ENCODE data around the gene FRMD4A.

Gene FRMD4A

GRCh38 chr10:13658264-13658663 is 672.5 kb downstream of the FRMD4A start:
- Histone ChIP-seq H2AFZ (ENCODE audit: low read depth, low read length, severe bottlenecking) (no peak overlapping the region), H3K4me2 (ENCODE audit: low read depth, low read length, poor library complexity, severe bottlenecking) (no peak overlapping the region), H3K4me3 (ENCODE audit: insufficient read depth, low read length, poor library complexity, severe bottlenecking) (no peak overlapping the region), H3K27me3 (ENCODE audit: low read length) (no peaks in the 10 kb centered on the region), H3K9ac (ENCODE audit: low read length) (no peak overlapping the region), H3K9me2 (replicated peaks; ENCODE audit: insufficient read depth, low read length) (no peaks in the 10 kb centered on the region), H4K20me1 (ENCODE audit: low read depth, low read length) (no peaks in the 10 kb centered on the region), H3F3A (ENCODE audit: insufficient read depth) (no peaks in the 10 kb centered on the region), H3K9me3 (ENCODE audit: insufficient read depth, low read length) (no peaks in the 10 kb centered on the region), H3K27ac (ENCODE audit: low read depth, low read length) (no peak overlapping the region), H3K36me3 (ENCODE audit: low read length) (no peaks in the 10 kb centered on the region), H3K79me2 (ENCODE audit: insufficient read depth, low read length) (no peaks in the 10 kb centered on the region)
- TF ChIP-seq EZH2phosphoT487 (conservative IDR thresholded peaks at IDR 0.05; ENCODE audit: low read length) (no peak), CTCF (IDR thresholded peaks at IDR 0.05; ENCODE audit: insufficient read depth, low read length, poor library complexity, severe bottlenecking) (no peak)

GRCh38 chr10:13657101-13657680 is 673.5 kb downstream of the FRMD4A start:
- no peak for TF ChIP-seq CTCF (IDR thresholded peaks at IDR 0.05; ENCODE audit: insufficient read depth, low read length, poor library complexity, severe bottlenecking)
- TF ChIP-seq EZH2phosphoT487 (conservative IDR thresholded peaks at IDR 0.05; ENCODE audit: low read length): no peak
- Histone ChIP-seq H3K4me3 (ENCODE audit: insufficient read depth, low read length, poor library complexity, severe bottlenecking) (no peak overlapping the region), H3F3A (ENCODE audit: insufficient read depth) (no peaks in the 10 kb centered on the region), H3K9me3 (ENCODE audit: insufficient read depth, low read length) (no peaks in the 10 kb centered on the region), H3K9ac (ENCODE audit: low read length) (no peak overlapping the region), H4K20me1 (ENCODE audit: low read depth, low read length) (no peaks in the 10 kb centered on the region), H3K9me2 (replicated peaks; ENCODE audit: insufficient read depth, low read length) (no peaks in the 10 kb centered on the region), H3K27ac (ENCODE audit: low read depth, low read length) (no peak overlapping the region), H3K79me2 (ENCODE audit: insufficient read depth, low read length) (no peaks in the 10 kb centered on the region), H3K36me3 (ENCODE audit: low read length) (no peaks in the 10 kb centered on the region), H2AFZ (ENCODE audit: low read depth, low read length, severe bottlenecking) (no peak overlapping the region), H3K27me3 (ENCODE audit: low read length) (no peaks in the 10 kb centered on the region), H3K4me2 (ENCODE audit: low read depth, low read length, poor library complexity, severe bottlenecking) (no peak overlapping the region)

GRCh38 chr10:13656337-13657100 is 674.2 kb downstream of the FRMD4A start:
- Histone ChIP-seq H3F3A (ENCODE audit: insufficient read depth) (no peaks in the 10 kb centered on the region), H3K36me3 (ENCODE audit: low read length) (no peaks in the 10 kb centered on the region), H3K9me3 (ENCODE audit: insufficient read depth, low read length) (no peaks in the 10 kb centered on the region), H3K79me2 (ENCODE audit: insufficient read depth, low read length) (no peaks in the 10 kb centered on the region), H4K20me1 (ENCODE audit: low read depth, low read length) (no peaks in the 10 kb centered on the region), H3K9me2 (replicated peaks; ENCODE audit: insufficient read depth, low read length) (no peaks in the 10 kb centered on the region), H3K27ac (ENCODE audit: low read depth, low read length) (no peak overlapping the region), H3K4me3 (ENCODE audit: insufficient read depth, low read length, poor library complexity, severe bottlenecking) (no peak overlapping the region), H3K27me3 (ENCODE audit: low read length) (no peaks in the 10 kb centered on the region), H3K9ac (ENCODE audit: low read length) (no peak overlapping the region), H2AFZ (ENCODE audit: low read depth, low read length, severe bottlenecking) (no peak overlapping the region), H3K4me2 (ENCODE audit: low read depth, low read length, poor library complexity, severe bottlenecking) (no peak overlapping the region)
- TF ChIP-seq EZH2phosphoT487 (conservative IDR thresholded peaks at IDR 0.05; ENCODE audit: low read length) (no peak), CTCF (IDR thresholded peaks at IDR 0.05; ENCODE audit: insufficient read depth, low read length, poor library complexity, severe bottlenecking) (no peak)

Measured in SU-DHL-6 (cell line).